GM12878 (cell line): ENCODE results near the gene ARHGEF6. TPM values are rescaled to one million over a fixed set of nuclear protein-coding genes. Genes with fewer than 3 reads are reported as not detected.

Source experiments
- ATAC-seq: fragments of 200-7000 bp; cut with Tn5 transposase; 3 replicates; pipeline ENCODE4 v1.9.1; 2020; ENCODE audit warnings: mild to moderate bottlenecking, moderate library complexity
- BruUV-seq: library from RNA; stranded (reverse); fragments of 400-500 nt; replicated peaks from 2 replicates; lab custom pipeline; 2021; lab: Mats Ljungman, UMichigan
- CTCF ChIA-PET: fragments of 300-600 bp; sonication (Branson Sonifier 250); formaldehyde crosslinking; extraction: SDS; loops from one replicate; lab custom pipeline; 2021; ENCODE audit warnings: inconsistent platforms; lab: Yijun Ruan, JAX
- POLR2A ChIA-PET: fragments of 350-600 bp; formaldehyde crosslinking; extraction: SDS; loops from one replicate; lab custom pipeline; 2021; ENCODE audit warnings: inconsistent platforms; lab: Charles Lee
- RAD21 ChIA-PET: fragments of 300-600 bp; sonication (Branson Sonifier 250); formaldehyde crosslinking; loops from one replicate; lab custom pipeline; 2023; ENCODE audit warnings: antibody characterized with exemption; ENCODE audit not compliant: unreplicated experiment; lab: Charles Lee
- SMC1A ChIA-PET: fragments of 300-600 bp; sonication (Branson Sonifier 250); formaldehyde crosslinking; loops from one replicate; lab custom pipeline; 2023; ENCODE audit not compliant: unreplicated experiment, uncharacterized antibody; lab: Charles Lee
- DNase-seq: peaks from one replicate; pipeline ENCODE4 v3.0.0-alpha.2; 2011; ENCODE audit warnings: low read depth, low spot score
- FAIRE-seq: peaks from 3 replicates; lab custom pipeline; 2011; peaks lifted over from hg19 to GRCh38; lab: Jason Lieb, UNC
- H2AFZ ChIP-seq: 2 replicates; pipeline ENCODE4 v1.6.0; 2011; ENCODE audit warnings: low read depth, low read length, control low read depth; ENCODE audit not compliant: control insufficient read depth
- H3K27ac ChIP-seq: 2 replicates; pipeline ENCODE4 v1.5.1; 2011; ENCODE audit warnings: control low read depth; ENCODE audit not compliant: control insufficient read depth, insufficient read depth
- H3K27me3 ChIP-seq, 2 experiments: replicated peaks in 1 of 2; 2 replicates each; pipeline versions ENCODE4 v1.6.0 to v1.6.1; 2011; ENCODE audit warnings: low read length in 1 of 2; ENCODE audit not compliant: control insufficient read depth in 2 of 2, insufficient read depth in 2 of 2
- H3K36me3 ChIP-seq, 2 experiments: 2 replicates each; pipeline ENCODE4 v1.5.1; 2011; ENCODE audit warnings: low read length in 1 of 2; ENCODE audit not compliant: control insufficient read depth in 2 of 2, insufficient read depth in 2 of 2
- H3K4me1 ChIP-seq: 2 replicates; pipeline ENCODE4 v1.6.1; 2011; ENCODE audit warnings: mild to moderate bottlenecking, low read length, moderate library complexity, mixed read lengths; ENCODE audit not compliant: control insufficient read depth, insufficient read depth
- H3K4me2 ChIP-seq: 2 replicates; pipeline ENCODE4 v1.6.0; 2011; ENCODE audit warnings: control low read depth; ENCODE audit not compliant: control insufficient read depth, insufficient read depth
- H3K4me3 ChIP-seq: fragments of 200-600 bp; sonication (generic); 2 replicates; pipeline ENCODE4 v1.5.1; 2016
- H3K79me2 ChIP-seq: 2 replicates; pipeline ENCODE4 v1.6.0; 2011; ENCODE audit warnings: low read length; ENCODE audit not compliant: control insufficient read depth, insufficient read depth
- H3K9ac ChIP-seq: 2 replicates; pipeline ENCODE4 v1.8.0; 2011; ENCODE audit warnings: low read length, control low read depth, mixed read lengths; ENCODE audit not compliant: control insufficient read depth, insufficient read depth
- H3K9me3 ChIP-seq: replicated peaks from 3 replicates; pipeline ENCODE4 v1.5.1; 2011; ENCODE audit warnings: mild to moderate bottlenecking, low read length; ENCODE audit not compliant: control insufficient read depth, insufficient read depth
- H4K20me1 ChIP-seq: 2 replicates; pipeline ENCODE4 v1.6.0; 2011; ENCODE audit not compliant: control insufficient read depth, insufficient read depth
- EED ChIP-seq: sonication (generic); IDR thresholded peaks from 2 replicates; pipeline ENCODE4 v1.6.1; 2016; ENCODE audit warnings: antibody characterized with exemption, low read depth
- HSF1 ChIP-seq: fragments of 150-350 bp; IDR thresholded peaks from 2 replicates; pipeline ENCODE4 v1.6.1; 2014; ENCODE audit warnings: mild to moderate bottlenecking, low read depth, low read length
- IKZF1 ChIP-seq: fragments of 450-650 bp; conservative IDR thresholded peaks from 2 replicates; pipeline ENCODE4 v1.6.1; 2017; ENCODE audit warnings: antibody characterized with exemption, mild to moderate bottlenecking
- YBX1 ChIP-seq: fragments of 450-650 bp; IDR thresholded peaks from 2 replicates; pipeline ENCODE4 v1.6.1; 2016; ENCODE audit warnings: antibody characterized with exemption
- ZBTB33 ChIP-seq: fragments of 450-650 bp; IDR thresholded peaks from 2 replicates; pipeline ENCODE4 v1.6.1; 2017; ENCODE audit warnings: mild to moderate bottlenecking
- ZNF274 ChIP-seq: IDR thresholded peaks from one replicate; pipeline ENCODE4 v1.8.0; 2011; ENCODE audit not compliant: insufficient read length, insufficient read depth
- WGBS: methylation state at CpG from one replicate; pipeline ENCODE4 v1.1.6; 2016; ENCODE audit warnings: low lambda C conversion rate; ENCODE audit not compliant: insufficient replicate concordance, insufficient coverage; ENCODE audit errors: missing lambda C conversion rate; 5-methylcytosine and 5-hydroxymethylcytosine counted together
- in situ Hi-C: fragments of 300-500 bp; cut with MboI; formaldehyde crosslinking; loops from 9 replicates; pipeline ENCODE4 v1.14.3; 2018; ENCODE audit warnings: mixed read lengths
- intact Hi-C: fragments of 100-400 bp; cut with micrococcal nuclease; formaldehyde crosslinking; loops from one replicate; pipeline ENCODE4 v1.14.2; 2022; ENCODE audit not compliant: unreplicated experiment
- polyA plus RNA-seq, 11 experiments: library from polyadenylated mRNA; depleted of rRNA in 4 of 11; unstranded in 6 of 11; stranded (reverse) in 5 of 11; fragments of >200 nt; fragmentation: Nextera tagmentation in 4 of 11; fragmentation: Illumina TruSeq in 1 of 11; extraction: Ambion mirVana in 4 of 11; extraction: Trizol in 1 of 11; gene quantifications; 1 replicate in 1 of 11; 2 replicates in 10 of 11; pipeline versions ENCODE4 v1.2.1 to v1.2.3, GENCODE V29; 2011 to 2016; ENCODE audit warnings: inconsistent platforms in 2 of 11, missing spikeins in 2 of 11, low read depth in 1 of 11
- total RNA-seq, 4 experiments: library from RNA; depleted of rRNA in 3 of 4; stranded (reverse); fragments of >200 nt in 3 of 4; fragmentation: Illumina TruSeq in 1 of 4; extraction: Trizol in 1 of 4; gene quantifications; 2 replicates each; pipeline versions ENCODE4 v1.2.1 to v1.2.3, GENCODE V29; 2013 to 2021

The ARHGEF6 gene
- total and polyA plus RNA-seq, 10 of the 15 experiments (the other 5 are each of a cell fraction or from before 2014, with no cell fraction given) = 5.4 to 29.7 (median 18.0) TPM

- TF ChIP-seq ZBTB33 (no peak), ZNF274 (no peak)
These were observed 9.1 kb upstream of the ARHGEF6 start (continued) for GRCh38 chrX:136789856-136790255.

- ChIA-PET RAD21 (no interaction called here), CTCF (no interaction called here), POLR2A (no interaction called here), SMC1A (no interaction called here)
- Histone ChIP-seq H3K79me2 (peaks cover 3% of the 10 kb centered on the region), H3K4me1 (peaks cover 7% of the 10 kb centered on the region; the same call in 1 of the 2 replicates), H3K9me3 (no peaks in the 10 kb centered on the region; the same call in 2 of the 3 replicates), H3K27ac (no peak overlapping the region), H3K36me3 (no peaks in the 10 kb centered on the region), H4K20me1 (no peaks in the 10 kb centered on the region), H3K9ac (no peak overlapping the region), H3K27me3 (no peaks in the 10 kb centered on the region), H3K4me3 (no peak overlapping the region), H2AFZ (0 out of 2 replicates have a peak overlapping the region, but pooled peaks have one; percentile 3), H3K4me2 (no peak overlapping the region)
- BruUV-seq = no TSS peak
- ATAC-seq (no peak; the same call in 2 of the 3 replicates), FAIRE-seq (no peak), DNase-seq (no peak)
- TF ChIP-seq IKZF1 (0 out of 2 replicates have a peak, but pooled peaks have one; percentile 13), YBX1 (no peak), HSF1 (no peak), EED (0 out of 2 replicates have a peak, but pooled peaks have one; percentile 16)
- in situ Hi-C loops (no loop called here), intact Hi-C loops (loop anchor here (5.0 kb wide), 1 partner anchor 123 kb away; no protein-coding TSS in a partner anchor)
- 8% methylated on average over 1 of the region's 1 CpG for WGBS
These were observed 3.5 kb upstream of the ARHGEF6 start for GRCh38 chrX:136784231-136784630.
